ENCODE results near the gene ZNF521.

DNA sequence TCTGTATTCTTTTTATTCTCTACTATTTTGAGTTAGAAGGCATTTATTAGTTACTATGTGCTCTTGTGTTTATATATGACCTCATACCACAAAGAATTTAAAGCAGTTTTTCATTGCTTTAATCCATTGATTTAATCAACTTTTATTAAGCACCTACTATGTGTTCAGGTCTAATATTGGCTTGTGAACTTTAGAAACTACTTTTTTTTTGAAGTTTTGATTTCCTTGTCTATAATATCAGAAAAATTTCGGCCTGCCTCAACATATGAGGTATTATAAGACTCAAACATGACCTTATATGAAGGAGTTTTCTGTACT, 117.7 kb downstream of the ZNF521 start:
- TF ChIP-seq, protein P1, sequence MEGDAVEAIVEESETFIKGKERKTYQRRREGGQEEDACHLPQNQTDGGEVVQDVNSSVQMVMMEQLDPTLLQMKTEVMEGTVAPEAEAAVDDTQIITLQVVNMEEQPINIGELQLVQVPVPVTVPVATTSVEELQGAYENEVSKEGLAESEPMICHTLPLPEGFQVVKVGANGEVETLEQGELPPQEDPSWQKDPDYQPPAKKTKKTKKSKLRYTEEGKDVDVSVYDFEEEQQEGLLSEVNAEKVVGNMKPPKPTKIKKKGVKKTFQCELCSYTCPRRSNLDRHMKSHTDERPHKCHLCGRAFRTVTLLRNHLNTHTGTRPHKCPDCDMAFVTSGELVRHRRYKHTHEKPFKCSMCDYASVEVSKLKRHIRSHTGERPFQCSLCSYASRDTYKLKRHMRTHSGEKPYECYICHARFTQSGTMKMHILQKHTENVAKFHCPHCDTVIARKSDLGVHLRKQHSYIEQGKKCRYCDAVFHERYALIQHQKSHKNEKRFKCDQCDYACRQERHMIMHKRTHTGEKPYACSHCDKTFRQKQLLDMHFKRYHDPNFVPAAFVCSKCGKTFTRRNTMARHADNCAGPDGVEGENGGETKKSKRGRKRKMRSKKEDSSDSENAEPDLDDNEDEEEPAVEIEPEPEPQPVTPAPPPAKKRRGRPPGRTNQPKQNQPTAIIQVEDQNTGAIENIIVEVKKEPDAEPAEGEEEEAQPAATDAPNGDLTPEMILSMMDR (IDR thresholded peaks at IDR 0.05): no peak
- TF ChIP-seq POLR2A (IDR thresholded peaks at IDR 0.05): no peak
- no peak for TF ChIP-seq EP300 (IDR thresholded peaks at IDR 0.05)
